Anterior cingulate cortex (tissue), 58 donors: ENCODE measurements around the gene CDC42BPB.

Experiments
- DNase-seq, 58 donors: peaks; one replicate each; lab custom pipeline; 2025; lab: John Stamatoyannopoulos, UW

The CDC42BPB gene

GRCh38 chr14:103000291-103000921 is 56.9 kb downstream of the CDC42BPB start:
- DNase-seq = no peak

- DNase-seq = no peak
These were observed 58.0 kb downstream of the CDC42BPB start for GRCh38 chr14:102999227-102999895.

- no peak for DNase-seq
These were observed 59.0 kb downstream of the CDC42BPB start for GRCh38 chr14:102998393-102998792.

GRCh38 chr14:102996941-102997340 is 60.4 kb downstream of the CDC42BPB start:
- DNase-seq = no peak

GRCh38 chr14:102994689-102995088 is 62.7 kb downstream of the CDC42BPB start:
- DNase-seq = no peak

GRCh38 chr14:102993523-102993922 is 63.8 kb downstream of the CDC42BPB start:
- DNase-seq = no peak

GRCh38 chr14:102991376-102991775 is 66.0 kb downstream of the CDC42BPB start:
- no peak for DNase-seq

GRCh38 chr14:102988054-102988453 is 69.3 kb downstream of the CDC42BPB start:
- no peak for DNase-seq

- peak in 7 of 58 donors; percentile 34 to 70 (median 44) for DNase-seq
These were observed 70.4 kb downstream of the CDC42BPB start for GRCh38 chr14:102986810-102987579.

GRCh38 chr14:102985665-102986064 is 71.7 kb downstream of the CDC42BPB start:
- peak in 17 of 58 donors; percentile 15 to 62 (median 36) for DNase-seq

GRCh38 chr14:102984336-102985102 is 72.8 kb downstream of the CDC42BPB start:
- DNase-seq = no peak

- DNase-seq = no peak
These were observed 73.9 kb downstream of the CDC42BPB start for GRCh38 chr14:102983496-102983895.

- DNase-seq = peak in 1 of 58 donors; percentile 25
These were observed 74.4 kb downstream of the CDC42BPB start for GRCh38 chr14:102982852-102983470.

GRCh38 chr14:102980409-102980810 is 76.9 kb downstream of the CDC42BPB start:
- DNase-seq = no peak

GRCh38 chr14:102979406-102979805 is 77.9 kb downstream of the CDC42BPB start:
- DNase-seq = no peak

- DNase-seq = peak in 12 of 58 donors; percentile 13 to 57 (median 35)
These were observed 79.9 kb downstream of the CDC42BPB start for GRCh38 chr14:102977475-102977874.

- no peak for DNase-seq
These were observed 81.7 kb downstream of the CDC42BPB start for GRCh38 chr14:102975662-102976061.

- DNase-seq = no peak
These were observed 83.6 kb downstream of the CDC42BPB start for GRCh38 chr14:102973706-102974285.

GRCh38 chr14:102971836-102972606 is 85.3 kb downstream of the CDC42BPB start:
- DNase-seq = no peak
